H1 (cell line): ENCODE measurements around the gene HES4.

Source experiments
- BRCA1 ChIP-seq: IDR thresholded peaks from 2 replicates; pipeline ENCODE4 v1.6.1; 2012; ENCODE audit warnings: low read depth, low read length, improper control_type of control experiment
- EP300 ChIP-seq, 2 experiments: IDR thresholded peaks; 1 replicate in 1 of 2; 2 replicates in 1 of 2; pipeline ENCODE4 v1.6.1; 2011 to 2012; ENCODE audit warnings: low read depth in 2 of 2, low read length in 2 of 2, mild to moderate bottlenecking in 2 of 2, borderline replicate concordance in 1 of 2, inconsistent platforms in 1 of 2, moderate library complexity in 1 of 2
- EZH2 ChIP-seq: fragments of 200-600 bp; sonication (generic); IDR thresholded peaks from 2 replicates; pipeline ENCODE4 v1.7.1; 2012; ENCODE audit warnings: low read depth, mild to moderate bottlenecking, moderate library complexity, low read length, inconsistent platforms; ENCODE audit not compliant: severe bottlenecking
- KDM1A ChIP-seq: fragments of 200-600, 300-600 bp; sonication (generic); IDR thresholded peaks from 2 replicates; pipeline ENCODE4 v1.7.1; 2016; ENCODE audit warnings: mild to moderate bottlenecking, low read length, borderline replicate concordance
- NRF1 ChIP-seq: IDR thresholded peaks from 2 replicates; pipeline ENCODE4 v1.6.1; 2011; ENCODE audit warnings: mild to moderate bottlenecking, low read depth, low read length, improper control_type of control experiment
- POLR2A ChIP-seq, 2 experiments: IDR thresholded peaks; 1 replicate in 1 of 2; 2 replicates in 1 of 2; pipeline ENCODE4 v1.6.1; 2011; ENCODE audit warnings: low read depth in 2 of 2, low read length in 2 of 2, mild to moderate bottlenecking in 2 of 2; ENCODE audit errors: control extremely low read depth in 1 of 2
- SP1 ChIP-seq: IDR thresholded peaks from 2 replicates; pipeline ENCODE4 v1.6.1; 2011; ENCODE audit warnings: low read depth, low read length
- SRF ChIP-seq: IDR thresholded peaks from 2 replicates; pipeline ENCODE4 v1.6.1; 2011; ENCODE audit warnings: mild to moderate bottlenecking, low read depth, low read length, moderate library complexity
- SUZ12 ChIP-seq: fragments of 200-600 bp; sonication (generic); IDR thresholded peaks from 2 replicates; pipeline ENCODE4 v1.6.1; 2012; ENCODE audit warnings: mild to moderate bottlenecking, inconsistent platforms, low read length, moderate library complexity, mixed read lengths
- ZNF274 ChIP-seq: IDR thresholded peaks from 2 replicates; pipeline ENCODE4 v1.7.0; 2012; ENCODE audit warnings: low read length, borderline replicate concordance; ENCODE audit errors: extremely low read depth
- TF ChIP-seq, protein P1 (sequence below): IDR thresholded peaks from 2 replicates; pipeline ENCODE4 v1.6.1; 2012; ENCODE audit warnings: inconsistent platforms
- TF ChIP-seq, protein P2 (sequence below), 3 experiments: IDR thresholded peaks; 1 replicate in 2 of 3; 2 replicates in 1 of 3; pipeline versions ENCODE4 v1.5.1 to v1.6.1; 2011; ENCODE audit warnings: low read length in 3 of 3, mild to moderate bottlenecking in 3 of 3, inconsistent platforms in 2 of 3, low read depth in 1 of 3, moderate library complexity in 1 of 3; ENCODE audit not compliant: insufficient read depth in 1 of 3; ENCODE audit errors: control extremely low read depth in 1 of 3

- no peak for TF ChIP-seq BRCA1
- TF ChIP-seq POLR2A (IDR thresholded peaks at IDR 0.05; ENCODE audit: control extremely low read depth in 1 of 2, low read depth in 2 of 2, low read length in 2 of 2), result no peak
- TF ChIP-seq, protein P1, sequence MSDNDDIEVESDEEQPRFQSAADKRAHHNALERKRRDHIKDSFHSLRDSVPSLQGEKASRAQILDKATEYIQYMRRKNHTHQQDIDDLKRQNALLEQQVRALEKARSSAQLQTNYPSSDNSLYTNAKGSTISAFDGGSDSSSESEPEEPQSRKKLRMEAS, result no peak
- TF ChIP-seq SRF, result no peak
- no peak for TF ChIP-seq SP1
- no peak for TF ChIP-seq NRF1
- TF ChIP-seq EZH2, result no peak
- no peak for TF ChIP-seq SUZ12
- no peak for TF ChIP-seq EP300 (IDR thresholded peaks at IDR 0.05; ENCODE audit: borderline replicate concordance in 1 of 2, low read depth in 2 of 2, low read length in 2 of 2)
- TF ChIP-seq, protein P2, sequence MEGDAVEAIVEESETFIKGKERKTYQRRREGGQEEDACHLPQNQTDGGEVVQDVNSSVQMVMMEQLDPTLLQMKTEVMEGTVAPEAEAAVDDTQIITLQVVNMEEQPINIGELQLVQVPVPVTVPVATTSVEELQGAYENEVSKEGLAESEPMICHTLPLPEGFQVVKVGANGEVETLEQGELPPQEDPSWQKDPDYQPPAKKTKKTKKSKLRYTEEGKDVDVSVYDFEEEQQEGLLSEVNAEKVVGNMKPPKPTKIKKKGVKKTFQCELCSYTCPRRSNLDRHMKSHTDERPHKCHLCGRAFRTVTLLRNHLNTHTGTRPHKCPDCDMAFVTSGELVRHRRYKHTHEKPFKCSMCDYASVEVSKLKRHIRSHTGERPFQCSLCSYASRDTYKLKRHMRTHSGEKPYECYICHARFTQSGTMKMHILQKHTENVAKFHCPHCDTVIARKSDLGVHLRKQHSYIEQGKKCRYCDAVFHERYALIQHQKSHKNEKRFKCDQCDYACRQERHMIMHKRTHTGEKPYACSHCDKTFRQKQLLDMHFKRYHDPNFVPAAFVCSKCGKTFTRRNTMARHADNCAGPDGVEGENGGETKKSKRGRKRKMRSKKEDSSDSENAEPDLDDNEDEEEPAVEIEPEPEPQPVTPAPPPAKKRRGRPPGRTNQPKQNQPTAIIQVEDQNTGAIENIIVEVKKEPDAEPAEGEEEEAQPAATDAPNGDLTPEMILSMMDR (IDR thresholded peaks at IDR 0.05; ENCODE audit: control extremely low read depth in 1 of 3, insufficient read depth in 1 of 3, low read depth in 1 of 3, low read length in 3 of 3), result no peak
- no peak for TF ChIP-seq KDM1A
- no peak for TF ChIP-seq ZNF274
Measured at GRCh38 chr1:971751-972506, 28.0 kb downstream of the HES4 start.
